ENCODE results near the gene TOR1AIP1.
"Not testable (repeated sequence)": the region's sequence is repeated elsewhere in the genome, so short reads cannot be mapped to it uniquely, and the experiment has no call there.

Gene TOR1AIP1

GRCh38 chr1:179937668-179938254 lies 55.7 kb downstream of the TOR1AIP1 start:
- no peak for DNase-seq (ENCODE audit: low read depth)

GRCh38 chr1:179938752-179939151 lies 56.7 kb downstream of the TOR1AIP1 start:
- no peak for DNase-seq (ENCODE audit: low read depth)

- no peak for DNase-seq (ENCODE audit: low read depth)
Observed at GRCh38 chr1:179939941-179940340, 57.9 kb downstream of the TOR1AIP1 start.

- DNase-seq (ENCODE audit: low read depth), result no peak
Observed at GRCh38 chr1:179941454-179941853, 59.4 kb downstream of the TOR1AIP1 start.

GRCh38 chr1:179950651-179951050 lies 68.6 kb downstream of the TOR1AIP1 start:
- no peak for DNase-seq (ENCODE audit: low read depth)

- DNase-seq (ENCODE audit: low read depth), result no peak
Observed at GRCh38 chr1:179951383-179952144, 69.5 kb downstream of the TOR1AIP1 start.

GRCh38 chr1:179952186-179952585 lies 70.1 kb downstream of the TOR1AIP1 start:
- DNase-seq (ENCODE audit: low read depth), result no peak

GRCh38 chr1:179953974-179954492 lies 71.9 kb downstream of the TOR1AIP1 start:
- no peak for DNase-seq (ENCODE audit: low read depth)

GRCh38 chr1:179954493-179955286 lies 72.6 kb downstream of the TOR1AIP1 start, which contains the start of gene CEP350:
CEP350 (plus strand) TSS chr1:179954810; CDS start chr1:179986182, 31,372 bp downstream.
- peak; percentile 98 for DNase-seq (ENCODE audit: low read depth)

GRCh38 chr1:179955287-179955680 lies 73.2 kb downstream of the TOR1AIP1 start:
- DNase-seq (ENCODE audit: low read depth), result no peak

- DNase-seq (ENCODE audit: low read depth), result no peak
Observed at GRCh38 chr1:179955731-179956130, 73.6 kb downstream of the TOR1AIP1 start.

GRCh38 chr1:179958359-179958758 lies 76.3 kb downstream of the TOR1AIP1 start:
- DNase-seq (ENCODE audit: low read depth), result no peak

- not testable (repeated sequence) for DNase-seq (ENCODE audit: low read depth)
Observed at GRCh38 chr1:179962168-179962567, 80.1 kb downstream of the TOR1AIP1 start.

GRCh38 chr1:179966551-179966950 lies 84.5 kb downstream of the TOR1AIP1 start:
- no peak for DNase-seq (ENCODE audit: low read depth)

- DNase-seq (ENCODE audit: low read depth), result no peak
Observed at GRCh38 chr1:179968284-179968993, 86.4 kb downstream of the TOR1AIP1 start.

- DNase-seq (ENCODE audit: low read depth), result no peak
Observed at GRCh38 chr1:179968994-179969919, 87.2 kb downstream of the TOR1AIP1 start.

Measured in HS-5 (cell line).